Measurements from ENCODE around the gene SGPL1. TPM values are rescaled to one million over a fixed set of nuclear protein-coding genes. Genes with fewer than 3 reads are reported as not detected.
A peak's percentile ranks its signal among the peaks of the same experiment; 100 is the strongest.
"Not testable (repeated sequence)": the region's sequence is repeated elsewhere in the genome, so short reads cannot be mapped to it uniquely, and the experiment has no call there.

The SGPL1 gene, protein sequence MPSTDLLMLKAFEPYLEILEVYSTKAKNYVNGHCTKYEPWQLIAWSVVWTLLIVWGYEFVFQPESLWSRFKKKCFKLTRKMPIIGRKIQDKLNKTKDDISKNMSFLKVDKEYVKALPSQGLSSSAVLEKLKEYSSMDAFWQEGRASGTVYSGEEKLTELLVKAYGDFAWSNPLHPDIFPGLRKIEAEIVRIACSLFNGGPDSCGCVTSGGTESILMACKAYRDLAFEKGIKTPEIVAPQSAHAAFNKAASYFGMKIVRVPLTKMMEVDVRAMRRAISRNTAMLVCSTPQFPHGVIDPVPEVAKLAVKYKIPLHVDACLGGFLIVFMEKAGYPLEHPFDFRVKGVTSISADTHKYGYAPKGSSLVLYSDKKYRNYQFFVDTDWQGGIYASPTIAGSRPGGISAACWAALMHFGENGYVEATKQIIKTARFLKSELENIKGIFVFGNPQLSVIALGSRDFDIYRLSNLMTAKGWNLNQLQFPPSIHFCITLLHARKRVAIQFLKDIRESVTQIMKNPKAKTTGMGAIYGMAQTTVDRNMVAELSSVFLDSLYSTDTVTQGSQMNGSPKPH
- polyA plus RNA-seq (2013, experiment 1 of 2) = 18.5 TPM
- polyA plus RNA-seq (2013, experiment 2 of 2) = 18.4 TPM

GRCh38 chr10:70815504-70816219, at the start of gene SGPL1:
TSS of gene SGPL1 (plus strand) at chr10:70815948. CDS start at chr10:70816854, 906 bp downstream.
- peak within 1 kb of the TSS in 1 of 2 experiments; percentile 99 for H3K14ac ChIP-seq (ENCODE audit: low read length in 2 of 2)
- 6% methylated on average over 27 of the region's 58 CpGs for WGBS
- H3K4me1 ChIP-seq (ENCODE audit: control insufficient read depth, insufficient read depth, low read depth, low read length) = peaks cover 3% of the 10 kb centered on the region
- peak within 1 kb of the TSS; percentile 90 for H4K8ac ChIP-seq (ENCODE audit: low read length)
- peak within 1 kb of the TSS; percentile 99 for H2BK5ac ChIP-seq (ENCODE audit: low read depth, low read length, poor library complexity, severe bottlenecking)
- H3K4ac ChIP-seq (ENCODE audit: low read depth in 1 of 2, low read length in 2 of 2) = peak within 1 kb of the TSS; percentile 90 to 98
- H4K91ac ChIP-seq (ENCODE audit: low read length) = peak within 1 kb of the TSS; percentile 93
- peaks cover 7 to 23% of the 10 kb centered on the region in 2 experiments for H3K36me3 ChIP-seq (ENCODE audit: control insufficient read depth in 1 of 2, insufficient read depth in 2 of 2, low read depth in 1 of 2, low read length in 2 of 2)
- H3K9ac ChIP-seq (ENCODE audit: low read length) = peak within 1 kb of the TSS; percentile 87
- peak within 1 kb of the TSS; percentile 95 for H3K18ac ChIP-seq (ENCODE audit: low read depth in 1 of 2, low read length in 2 of 2)
- H3K4me2 ChIP-seq (ENCODE audit: low read length, poor library complexity, severe bottlenecking) = peak within 1 kb of the TSS; percentile 69
- H3K23ac ChIP-seq (ENCODE audit: low read length in 2 of 2) = no peak within 1 kb of the TSS
- H3K4me3 ChIP-seq (ENCODE audit: insufficient read depth in 1 of 2, low read depth in 1 of 2, low read length in 2 of 2) = peak within 1 kb of the TSS; percentile 89 to 94
- DNase-seq = peak; percentile 84
- H2BK120ac ChIP-seq (ENCODE audit: low read depth, low read length) = peak within 1 kb of the TSS; percentile 96
- peaks cover 5 to 18% of the 10 kb centered on the region in 2 experiments for H3K27me3 ChIP-seq (ENCODE audit: control insufficient read depth in 1 of 2, insufficient read depth in 1 of 2, low read length in 2 of 2)
- peak within 1 kb of the TSS; percentile 92 for H2AFZ ChIP-seq (ENCODE audit: low read depth, low read length)
- H2BK15ac ChIP-seq (ENCODE audit: low read depth, poor library complexity, severe bottlenecking) = peak within 1 kb of the TSS; percentile 34
- H2AK5ac ChIP-seq (ENCODE audit: low read length, severe bottlenecking) = peak within 1 kb of the TSS; percentile 13
- no peaks in the 10 kb centered on the region for H3K9me3 ChIP-seq (ENCODE audit: control insufficient read depth, low read length)
- H2BK12ac ChIP-seq (ENCODE audit: low read length in 2 of 2) = peak within 1 kb of the TSS in 1 of 2 experiments; percentile 74
- H3K27ac ChIP-seq (ENCODE audit: low read length, poor library complexity, severe bottlenecking) = peak within 1 kb of the TSS; percentile 95
- H3K79me1 ChIP-seq (replicated peaks; ENCODE audit: low read length, poor library complexity, severe bottlenecking) = peaks cover 14% of the 10 kb centered on the region

DNA sequence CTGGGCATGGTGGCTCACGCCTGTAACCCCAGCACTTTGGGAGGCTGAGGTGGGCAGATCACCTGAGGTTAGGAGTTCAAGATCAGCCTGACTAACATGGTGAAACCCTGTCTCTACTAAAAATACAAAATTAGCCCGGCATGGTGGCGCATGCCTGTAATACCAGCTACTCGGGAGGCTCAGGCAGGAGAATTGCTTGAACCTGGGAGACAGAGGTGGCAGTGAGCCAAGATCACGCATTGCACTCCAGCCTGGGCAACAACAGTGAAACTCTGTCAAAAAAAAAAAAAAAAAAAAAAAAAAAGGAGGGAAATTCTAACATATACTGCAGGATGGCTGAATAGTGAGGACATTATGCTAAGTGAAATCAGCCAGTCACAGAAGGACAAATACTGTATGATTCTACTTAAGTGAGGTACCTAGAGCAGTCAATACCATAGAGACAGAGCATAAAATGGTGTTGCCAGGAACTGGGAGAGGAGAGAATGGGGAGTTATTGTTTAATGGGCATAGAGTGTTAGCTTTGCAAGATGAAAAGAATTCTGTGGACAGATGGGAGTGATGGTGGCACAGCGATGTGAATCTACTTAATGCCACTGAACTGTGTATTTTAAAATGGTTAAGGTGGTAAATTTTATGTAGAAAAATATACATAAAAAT, 47.6 kb upstream of the SGPL1 start:
- DNase-seq; H3K14ac ChIP-seq (ENCODE audit: low read length in 2 of 2); H3K9ac ChIP-seq (ENCODE audit: low read length); H2AK5ac ChIP-seq (ENCODE audit: low read length, severe bottlenecking); H3K18ac ChIP-seq (ENCODE audit: low read depth in 1 of 2, low read length in 2 of 2); H2BK15ac ChIP-seq (ENCODE audit: low read depth, poor library complexity, severe bottlenecking); H3K4me1 ChIP-seq (ENCODE audit: control insufficient read depth, insufficient read depth, low read depth, low read length); H3K79me1 ChIP-seq (replicated peaks; ENCODE audit: low read length, poor library complexity, severe bottlenecking); H3K27ac ChIP-seq (ENCODE audit: low read length, poor library complexity, severe bottlenecking); H4K91ac ChIP-seq (ENCODE audit: low read length); H2BK120ac ChIP-seq (ENCODE audit: low read depth, low read length); H3K23ac ChIP-seq (ENCODE audit: low read length in 2 of 2); H3K36me3 ChIP-seq (ENCODE audit: control insufficient read depth in 1 of 2, insufficient read depth in 2 of 2, low read depth in 1 of 2, low read length in 2 of 2); H3K4me2 ChIP-seq (ENCODE audit: low read length, poor library complexity, severe bottlenecking); H2AFZ ChIP-seq (ENCODE audit: low read depth, low read length); H3K4ac ChIP-seq (ENCODE audit: low read depth in 1 of 2, low read length in 2 of 2); H3K4me3 ChIP-seq (ENCODE audit: insufficient read depth in 1 of 2, low read depth in 1 of 2, low read length in 2 of 2); H3K9me3 ChIP-seq (ENCODE audit: control insufficient read depth, low read length); H2BK5ac ChIP-seq (ENCODE audit: low read depth, low read length, poor library complexity, severe bottlenecking); H2BK12ac ChIP-seq (ENCODE audit: low read length in 2 of 2); H4K8ac ChIP-seq (ENCODE audit: low read length): not testable (repeated sequence)
- peaks cover 4 to 15% of the 10 kb centered on the region in 2 experiments for H3K27me3 ChIP-seq (ENCODE audit: control insufficient read depth in 1 of 2, insufficient read depth in 1 of 2, low read length in 2 of 2)
- 91% methylated on average over 5 of the region's 6 CpGs for WGBS

- Histone ChIP-seq H2AFZ (ENCODE audit: low read depth, low read length) (no peak overlapping the region), H3K27me3 (ENCODE audit: control insufficient read depth in 1 of 2, insufficient read depth in 1 of 2, low read length in 2 of 2) (peaks cover 4 to 20% of the 10 kb centered on the region in 2 experiments), H3K18ac (ENCODE audit: low read depth in 1 of 2, low read length in 2 of 2) (no peak overlapping the region), H4K8ac (ENCODE audit: low read length) (no peak overlapping the region), H3K36me3 (ENCODE audit: control insufficient read depth in 1 of 2, insufficient read depth in 2 of 2, low read depth in 1 of 2, low read length in 2 of 2) (no peaks in the 10 kb centered on the region), H3K4me3 (ENCODE audit: insufficient read depth in 1 of 2, low read depth in 1 of 2, low read length in 2 of 2) (no peak overlapping the region), H2BK12ac (ENCODE audit: low read length in 2 of 2) (no peak overlapping the region), H2BK5ac (ENCODE audit: low read depth, low read length, poor library complexity, severe bottlenecking) (no peak overlapping the region), H3K79me1 (replicated peaks; ENCODE audit: low read length, poor library complexity, severe bottlenecking) (no peaks in the 10 kb centered on the region), H3K9me3 (ENCODE audit: control insufficient read depth, low read length) (peaks cover 3% of the 10 kb centered on the region), H3K9ac (ENCODE audit: low read length) (no peak overlapping the region), H4K91ac (ENCODE audit: low read length) (no peak overlapping the region), H2BK120ac (ENCODE audit: low read depth, low read length) (no peak overlapping the region), H2AK5ac (ENCODE audit: low read length, severe bottlenecking) (no peak overlapping the region), H2BK15ac (ENCODE audit: low read depth, poor library complexity, severe bottlenecking) (no peak overlapping the region), H3K4me2 (ENCODE audit: low read length, poor library complexity, severe bottlenecking) (no peak overlapping the region), H3K4ac (ENCODE audit: low read depth in 1 of 2, low read length in 2 of 2) (no peak overlapping the region), H3K27ac (ENCODE audit: low read length, poor library complexity, severe bottlenecking) (no peak overlapping the region), H3K23ac (ENCODE audit: low read length in 2 of 2) (no peak overlapping the region), H3K14ac (ENCODE audit: low read length in 2 of 2) (no peak overlapping the region), H3K4me1 (ENCODE audit: control insufficient read depth, insufficient read depth, low read depth, low read length) (peaks cover 5% of the 10 kb centered on the region)
- 73% methylated on average over 4 of the region's 4 CpGs for WGBS
- DNase-seq = no peak
Measured at GRCh38 chr10:70769121-70769520, 46.6 kb upstream of the SGPL1 start.

Measured in mesenchymal stem cell (in vitro differentiated cells and primary cell).